Astrocyte of the cerebellum (primary cell): ENCODE measurements around the gene SRD5A3.

Experiments used
- DNase-seq: peaks from one replicate; pipeline ENCODE4 v3.0.0-alpha.2; 2011; ENCODE audit warnings: low read depth
- H3K4me3 ChIP-seq: 2 replicates; pipeline ENCODE4 v1.5.1; 2011; ENCODE audit warnings: mild to moderate bottlenecking, low read depth, low read length, moderate library complexity
- in situ Hi-C: cut with HindIII; loops from 2 replicates; pipeline ENCODE4 v1.10.0; 2017; ENCODE audit warnings: low sequenced_read_pairs
- TF ChIP-seq, protein P1 (sequence below): IDR thresholded peaks from 2 replicates; pipeline ENCODE4 v1.5.1; 2012; ENCODE audit warnings: low read length, low read depth, moderate library complexity, mild to moderate bottlenecking; ENCODE audit errors: missing control alignments

The SRD5A3 gene

DNA sequence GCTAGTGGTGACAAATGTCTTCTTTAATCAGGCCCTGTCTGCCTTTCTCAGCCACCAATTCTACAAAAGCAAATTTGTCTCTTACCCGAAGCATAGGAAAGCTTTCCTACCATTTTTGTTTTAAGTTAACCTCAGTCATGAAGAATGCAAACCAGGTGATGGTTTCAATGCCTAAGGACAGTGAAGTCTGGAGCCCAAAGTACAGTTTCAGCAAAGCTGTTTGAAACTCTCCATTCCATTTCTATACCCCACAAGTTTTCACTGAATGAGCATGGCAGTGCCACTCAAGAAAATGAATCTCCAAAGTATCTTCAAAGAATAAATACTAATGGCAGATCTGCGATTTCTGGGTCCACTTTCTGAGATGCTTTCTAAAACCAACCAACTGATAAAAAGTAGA lies 23.9 kb downstream of the SRD5A3 start:
- DNase-seq: no peak
- TF ChIP-seq, protein P1, sequence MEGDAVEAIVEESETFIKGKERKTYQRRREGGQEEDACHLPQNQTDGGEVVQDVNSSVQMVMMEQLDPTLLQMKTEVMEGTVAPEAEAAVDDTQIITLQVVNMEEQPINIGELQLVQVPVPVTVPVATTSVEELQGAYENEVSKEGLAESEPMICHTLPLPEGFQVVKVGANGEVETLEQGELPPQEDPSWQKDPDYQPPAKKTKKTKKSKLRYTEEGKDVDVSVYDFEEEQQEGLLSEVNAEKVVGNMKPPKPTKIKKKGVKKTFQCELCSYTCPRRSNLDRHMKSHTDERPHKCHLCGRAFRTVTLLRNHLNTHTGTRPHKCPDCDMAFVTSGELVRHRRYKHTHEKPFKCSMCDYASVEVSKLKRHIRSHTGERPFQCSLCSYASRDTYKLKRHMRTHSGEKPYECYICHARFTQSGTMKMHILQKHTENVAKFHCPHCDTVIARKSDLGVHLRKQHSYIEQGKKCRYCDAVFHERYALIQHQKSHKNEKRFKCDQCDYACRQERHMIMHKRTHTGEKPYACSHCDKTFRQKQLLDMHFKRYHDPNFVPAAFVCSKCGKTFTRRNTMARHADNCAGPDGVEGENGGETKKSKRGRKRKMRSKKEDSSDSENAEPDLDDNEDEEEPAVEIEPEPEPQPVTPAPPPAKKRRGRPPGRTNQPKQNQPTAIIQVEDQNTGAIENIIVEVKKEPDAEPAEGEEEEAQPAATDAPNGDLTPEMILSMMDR: no peak
- in situ Hi-C loops: no loop called here
- H3K4me3 ChIP-seq: no peak overlapping the region

DNA sequence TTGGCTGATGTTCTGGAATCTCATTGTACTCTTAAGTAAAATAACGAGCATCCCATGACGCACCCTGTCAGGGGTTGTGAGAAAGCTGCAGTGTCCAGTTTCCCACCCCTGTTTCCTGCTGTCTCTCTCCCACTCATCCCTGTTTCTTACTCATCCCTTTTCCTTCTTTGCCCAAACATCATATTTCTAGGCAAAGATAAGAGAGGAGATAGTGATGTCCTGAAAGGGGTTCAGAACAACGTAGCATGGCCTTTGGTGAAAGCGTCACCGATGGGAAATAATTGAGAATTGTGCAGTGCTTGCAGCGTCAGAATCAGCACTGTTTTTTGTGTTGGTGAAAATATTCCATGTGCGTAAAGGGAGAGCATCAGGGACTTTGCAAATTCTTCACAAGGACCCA lies 26.2 kb downstream of the SRD5A3 start:
- no peak for DNase-seq
- H3K4me3 ChIP-seq: no peak overlapping the region
- TF ChIP-seq, protein P1: no peak
- in situ Hi-C loops: no loop called here

DNA sequence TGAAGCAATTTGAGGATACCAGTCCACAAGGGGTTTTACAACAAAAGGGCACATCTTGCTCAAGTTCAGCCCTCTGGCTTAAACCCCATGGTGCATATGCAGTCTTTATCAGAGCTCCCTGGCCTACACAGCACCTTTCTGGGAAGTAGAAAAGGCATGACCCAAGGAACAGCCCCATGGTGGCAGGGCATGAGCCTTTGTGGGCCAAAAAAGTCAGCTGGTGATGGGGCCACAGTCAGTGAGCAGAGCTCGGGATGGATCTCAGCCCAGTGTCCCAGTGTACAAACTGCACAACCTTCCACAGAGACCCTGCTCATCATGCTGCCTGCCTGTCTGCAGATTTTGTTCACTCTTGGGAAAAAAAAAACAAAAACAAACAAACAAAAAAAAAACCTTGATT lies 27.4 kb downstream of the SRD5A3 start:
- TF ChIP-seq, protein P1: no peak
- DNase-seq: no peak
- H3K4me3 ChIP-seq: no peak overlapping the region
- in situ Hi-C loops: no loop called here

DNA sequence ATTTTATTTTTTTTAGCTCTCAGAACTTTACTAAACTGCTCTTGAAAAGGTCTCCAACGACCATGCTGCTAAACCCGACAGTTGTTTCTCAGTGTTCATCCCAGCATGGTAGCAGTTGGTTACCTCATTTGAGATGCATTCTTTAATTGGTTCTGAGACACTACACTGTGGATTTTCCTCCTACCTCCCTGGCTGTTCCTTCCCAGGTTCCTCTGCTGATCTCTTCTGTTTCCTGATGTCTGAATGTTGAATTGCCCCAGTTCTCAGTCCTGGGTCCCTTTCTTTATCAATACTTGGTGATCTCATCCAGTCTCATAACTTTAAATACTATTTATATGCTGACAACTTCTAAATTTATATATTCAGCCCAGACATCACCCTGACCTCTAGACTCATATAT lies 30.7 kb downstream of the SRD5A3 start:
- no peak overlapping the region for H3K4me3 ChIP-seq
- no peak for DNase-seq
- in situ Hi-C loops: no loop called here
- TF ChIP-seq, protein P1: no peak

DNA sequence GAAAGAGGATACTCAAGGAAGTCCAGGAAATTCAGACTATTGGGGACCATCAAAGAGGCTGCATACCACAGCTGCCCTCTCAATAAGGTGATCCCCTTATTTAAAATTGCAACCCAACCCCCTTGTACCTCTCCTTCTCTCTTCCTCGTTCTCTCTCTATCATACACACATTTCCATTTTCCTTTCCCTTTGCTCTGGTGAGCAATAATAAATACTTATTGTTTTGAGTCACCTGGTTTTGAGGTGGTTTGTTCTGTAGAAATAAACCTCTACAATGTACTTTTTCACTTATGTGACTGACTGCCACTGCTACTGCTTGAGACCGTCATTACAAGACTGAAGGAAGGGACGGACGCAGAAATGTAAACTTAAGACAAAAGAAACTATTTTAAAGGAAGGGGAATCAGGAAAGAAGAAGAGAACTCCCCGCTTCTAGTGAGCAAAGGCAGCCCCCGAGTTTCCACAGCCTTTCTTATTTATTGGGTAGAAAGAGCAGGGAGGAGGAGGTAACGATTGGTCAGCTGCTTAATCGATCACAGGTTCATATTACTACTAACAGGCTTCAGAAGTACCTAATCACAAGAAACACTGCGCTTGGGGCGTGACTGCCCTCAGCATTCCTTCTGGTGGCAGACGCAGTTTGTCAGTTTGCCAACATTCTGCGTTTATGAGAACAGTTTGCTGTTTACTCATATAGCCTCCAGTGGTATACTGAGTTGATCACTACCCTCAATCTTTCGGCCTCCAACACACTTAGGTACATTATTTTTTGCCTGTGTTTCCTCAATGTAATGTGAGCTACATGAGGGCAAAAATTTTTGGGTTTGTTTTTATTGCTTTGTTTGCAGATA lies 32.8 kb downstream of the SRD5A3 start:
- TF ChIP-seq, protein P1: no peak
- in situ Hi-C loops: no loop called here
- no peak overlapping the region for H3K4me3 ChIP-seq
- DNase-seq: no peak

DNA sequence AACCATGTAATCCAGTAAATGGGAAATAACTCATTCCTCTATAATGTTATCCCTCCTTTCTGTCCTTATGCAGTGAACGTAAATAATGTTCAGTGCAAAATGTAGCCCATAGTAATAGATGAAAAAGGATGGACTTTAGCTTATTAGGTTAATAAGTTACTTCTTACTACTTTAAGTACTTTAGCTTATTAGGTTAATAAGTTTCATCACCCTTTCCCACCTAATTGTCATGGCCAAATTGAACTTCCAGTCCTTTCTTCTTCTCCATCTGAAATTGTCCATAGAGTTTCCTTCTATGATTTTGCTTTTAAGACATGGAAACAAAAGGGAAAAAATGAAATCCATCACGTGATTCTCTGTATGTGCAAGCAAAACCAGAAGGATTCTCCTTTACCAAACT lies 34.5 kb downstream of the SRD5A3 start:
- DNase-seq: no peak
- H3K4me3 ChIP-seq: no peak overlapping the region
- in situ Hi-C loops: no loop called here
- TF ChIP-seq, protein P1: no peak
